NOMO-1 (cell line): ENCODE data around the gene SPATA31C1.
"Not testable (repeated sequence)": the region's sequence is repeated elsewhere in the genome, so short reads cannot be mapped to it uniquely, and the experiment has no call there.

Experiments
- DNase-seq, 2 experiments: peaks; one replicate each; lab custom pipeline; 2025; ENCODE audit not compliant: unreplicated experiment in 2 of 2; lab: John Stamatoyannopoulos, UW

The SPATA31C1 gene

DNA sequence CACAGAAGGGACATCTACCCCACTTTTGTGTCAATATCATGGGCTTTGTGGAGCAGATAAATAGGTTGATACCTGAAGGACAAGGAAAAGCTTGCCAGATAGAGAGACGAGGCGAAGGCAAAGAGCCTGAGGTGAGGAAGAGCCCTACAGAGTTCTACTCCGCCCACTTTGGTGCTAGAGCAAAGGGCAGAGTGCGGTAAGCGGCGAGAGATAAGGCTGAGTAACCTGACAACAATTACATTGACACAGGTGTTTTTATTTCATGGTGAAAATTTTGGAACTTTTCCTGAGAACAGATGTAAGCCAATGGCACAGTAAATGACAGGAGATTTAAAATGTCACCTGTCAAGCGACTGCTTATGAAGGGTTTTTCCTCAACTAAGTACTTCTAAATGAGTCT lies 16.7 kb downstream of the SPATA31C1 start:
- DNase-seq, result not testable (repeated sequence)

DNA sequence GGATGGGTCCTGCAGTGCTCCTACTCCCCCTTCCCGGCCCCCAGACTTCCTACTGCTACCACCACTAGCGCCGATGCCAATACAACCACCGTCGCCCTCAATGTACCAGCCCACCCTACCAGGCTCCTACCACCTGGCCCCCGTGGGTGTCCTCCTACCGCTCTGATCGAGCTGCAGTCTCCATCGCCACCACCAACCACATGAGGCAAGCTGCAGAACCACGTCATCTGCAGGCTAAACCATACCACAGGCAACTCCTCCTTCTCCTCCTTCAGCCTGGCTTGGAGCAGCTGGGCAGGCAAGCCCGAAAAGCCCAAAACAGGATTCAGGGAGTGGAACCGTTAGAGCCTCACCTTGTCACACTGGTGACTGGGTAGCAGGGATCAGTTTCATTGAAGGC lies 19.6 kb downstream of the SPATA31C1 start:
- not testable (repeated sequence) for DNase-seq

DNA sequence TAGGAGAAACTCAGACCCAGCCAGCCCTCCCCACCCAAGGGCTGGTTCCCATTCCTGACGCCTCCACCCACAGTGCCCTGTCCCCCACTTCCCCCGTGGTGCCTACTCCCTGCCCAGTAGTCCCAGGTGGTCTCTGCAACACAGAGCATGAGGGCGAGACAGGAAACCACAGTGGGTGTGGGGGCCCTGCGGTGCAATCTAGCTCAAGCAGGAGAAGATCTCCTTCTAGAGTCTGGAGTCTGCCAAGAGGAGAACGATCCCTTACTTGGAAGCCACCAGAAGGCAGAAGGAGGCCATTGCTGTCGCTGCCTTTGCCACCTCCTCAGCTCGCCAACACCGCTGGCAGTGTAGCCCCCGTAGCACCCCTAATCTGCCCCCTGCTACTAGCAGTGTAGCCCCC lies 20.2 kb downstream of the SPATA31C1 start:
- DNase-seq, result not testable (repeated sequence)

DNA sequence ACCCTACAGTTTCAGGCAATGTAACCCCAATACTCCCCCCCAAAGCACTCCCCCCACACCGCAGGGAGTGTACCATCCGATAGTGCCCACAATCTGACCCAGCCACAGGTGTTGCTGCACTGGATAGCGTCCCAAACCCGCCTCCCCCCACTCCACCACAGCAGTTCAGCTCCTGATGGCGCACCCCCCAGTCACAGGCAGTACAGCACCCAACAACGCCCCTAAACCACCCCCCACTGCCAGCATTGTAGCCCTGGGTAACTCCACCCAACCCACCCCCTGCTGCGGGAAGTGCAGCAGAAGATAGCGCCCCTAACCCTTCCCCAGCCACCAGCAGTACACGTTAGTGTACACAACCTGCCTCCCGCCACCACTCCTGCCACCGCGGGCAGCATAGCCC lies 20.6 kb downstream of the SPATA31C1 start:
- DNase-seq, result not testable (repeated sequence)

DNA sequence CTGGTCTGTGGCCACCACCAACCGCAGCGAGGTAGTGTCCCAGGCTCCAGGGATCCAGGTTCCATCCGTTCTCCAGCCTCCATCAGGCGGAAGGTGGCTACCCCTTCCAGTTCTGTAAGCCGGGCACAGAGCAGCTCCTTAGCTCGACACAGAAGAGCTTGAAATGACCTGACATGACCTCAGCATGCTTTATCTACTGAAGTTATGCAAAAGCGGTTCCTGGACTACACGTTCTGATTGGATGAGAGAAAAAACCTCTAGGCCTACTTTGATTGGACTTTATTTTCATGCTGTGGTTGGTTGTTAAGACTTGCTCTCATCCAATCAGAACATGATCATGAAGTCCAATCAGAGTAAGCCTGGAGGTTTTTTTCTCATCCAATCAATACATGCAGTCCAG lies 21.3 kb downstream of the SPATA31C1 start:
- DNase-seq, result not testable (repeated sequence)

DNA sequence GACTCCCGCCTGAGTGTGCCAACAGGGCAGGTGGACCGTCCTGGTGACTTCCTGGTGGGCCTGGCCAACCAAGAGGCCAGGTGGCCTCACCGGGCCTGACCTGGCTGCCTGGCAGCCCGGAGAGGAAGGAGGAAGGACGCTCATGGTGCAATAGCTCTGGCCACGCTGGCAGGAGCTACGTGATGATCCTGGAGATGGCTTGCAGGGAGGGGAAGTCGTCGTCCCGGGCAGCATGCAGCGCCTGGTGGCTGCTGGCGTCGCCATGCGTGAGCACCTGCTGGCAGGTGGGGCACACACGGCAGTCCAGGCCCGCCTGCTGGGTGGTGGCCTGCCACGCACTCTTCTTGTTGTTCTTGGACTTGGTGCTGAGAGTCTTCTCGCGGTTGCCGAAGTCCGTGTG lies 26.3 kb downstream of the SPATA31C1 start:
- DNase-seq, result no peak

DNA sequence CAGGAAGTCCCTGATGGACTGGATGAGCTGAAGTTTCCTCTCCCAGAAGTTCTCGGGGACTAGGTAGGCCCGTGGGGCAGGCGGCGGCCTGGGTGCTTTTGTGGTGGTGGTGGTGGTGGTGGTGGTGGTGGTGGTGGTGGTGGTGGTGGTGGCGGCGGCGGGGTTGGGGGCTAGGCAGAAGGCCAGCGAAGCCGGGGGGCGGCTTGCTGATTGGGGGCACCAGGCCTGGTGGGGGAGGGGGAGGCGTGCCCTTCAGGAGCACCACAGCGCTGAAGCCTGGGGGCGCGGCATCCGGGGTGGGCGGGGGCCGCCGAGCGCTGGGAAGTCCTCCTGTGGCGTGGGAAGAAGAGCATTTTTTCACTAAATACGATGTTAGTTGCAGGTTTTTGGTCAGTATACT lies 26.9 kb downstream of the SPATA31C1 start:
- DNase-seq, result no peak

DNA sequence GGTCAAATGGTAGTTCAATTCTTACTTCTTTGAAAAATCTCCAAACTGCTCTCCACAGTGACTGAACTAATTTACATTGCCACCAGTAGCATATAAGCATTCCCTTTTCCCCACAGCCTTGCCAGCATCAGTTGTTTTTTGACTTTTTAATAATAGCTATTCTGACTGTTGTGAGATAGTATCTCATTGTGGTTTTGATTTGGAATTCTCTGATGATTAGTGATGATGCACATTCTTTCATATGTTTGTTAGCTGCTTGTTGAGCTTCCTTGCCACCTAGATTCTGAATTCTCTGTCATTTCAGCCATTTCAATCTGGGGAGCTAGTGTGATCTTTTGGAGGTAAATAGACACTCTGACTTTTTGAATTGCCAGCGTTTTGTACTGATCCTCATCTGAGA lies 32.5 kb downstream of the SPATA31C1 start:
- no peak for DNase-seq

DNA sequence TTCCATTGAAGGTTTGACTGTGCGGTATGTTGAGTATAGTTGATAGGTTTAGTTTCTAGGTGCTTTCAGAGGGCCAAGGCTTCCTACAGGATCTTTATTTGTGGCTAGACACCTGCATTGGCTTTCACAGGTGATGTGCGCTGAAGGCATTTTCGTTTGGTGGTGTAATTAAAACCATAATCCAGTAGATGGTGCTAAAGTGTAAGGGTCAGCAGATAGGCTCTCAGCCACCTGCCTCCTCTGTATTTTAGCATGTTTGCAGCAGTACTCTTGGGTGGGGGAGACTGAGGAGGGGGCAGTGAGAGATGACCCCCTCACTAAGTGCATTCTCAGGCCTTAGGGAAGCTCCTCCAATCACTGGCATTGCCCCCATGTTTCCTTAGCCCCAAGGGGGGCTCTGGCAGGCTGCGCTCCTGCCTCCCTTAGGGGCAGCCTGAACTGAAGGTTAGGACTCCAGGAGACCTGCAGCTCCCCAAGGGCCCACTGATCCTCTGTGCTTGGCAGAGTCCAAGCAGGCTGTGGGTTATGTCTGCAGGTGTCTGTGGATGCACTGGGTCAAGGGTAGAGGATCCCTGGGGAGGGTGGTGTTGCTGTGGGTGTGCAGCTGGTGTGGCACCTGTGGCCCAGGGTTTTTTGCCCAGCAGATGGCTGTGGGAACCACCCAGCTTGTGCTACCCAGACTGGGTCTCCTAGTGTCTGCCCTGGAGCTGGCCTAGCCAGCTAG lies 33.2 kb downstream of the SPATA31C1 start:
- peak; percentile 18 to 21 for DNase-seq

DNA sequence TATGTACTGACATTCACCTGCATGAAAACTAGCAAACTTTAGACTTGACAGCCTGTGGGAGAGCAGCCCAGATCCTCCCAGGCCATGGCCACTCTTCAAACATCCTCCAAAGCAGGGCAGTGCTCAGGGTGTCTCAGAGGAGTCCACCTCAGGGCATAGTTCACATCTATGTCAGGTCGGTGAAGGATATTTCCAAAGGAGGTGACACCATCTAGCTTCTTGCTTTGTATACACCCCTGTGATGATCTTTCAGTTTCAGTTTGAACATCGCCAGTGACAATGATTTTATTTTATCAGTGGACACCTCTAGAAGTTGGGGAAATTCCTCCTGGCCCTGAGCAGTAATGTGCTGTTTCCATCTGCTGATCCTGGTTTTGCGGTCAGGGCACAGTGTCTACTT lies 36.5 kb downstream of the SPATA31C1 start:
- no peak for DNase-seq

DNA sequence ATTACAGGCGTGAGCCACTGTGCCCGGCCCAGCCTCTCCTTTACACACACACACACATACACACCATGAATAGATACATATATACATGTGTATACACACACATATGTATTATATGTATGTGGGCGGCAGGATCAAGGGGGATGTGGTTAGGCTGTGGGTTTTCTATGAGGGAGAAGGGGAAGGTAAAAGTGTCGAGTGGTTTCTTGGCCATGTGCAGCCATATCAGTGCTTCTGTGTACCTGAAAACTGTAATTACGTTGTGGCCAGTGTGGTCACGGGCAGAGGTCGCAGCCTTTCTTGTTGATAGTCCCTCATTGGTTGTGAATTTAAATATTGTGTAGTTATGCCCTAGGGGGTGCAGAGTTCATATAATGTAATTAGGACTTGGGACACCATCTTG lies 40.1 kb downstream of the SPATA31C1 start:
- DNase-seq, result no peak

DNA sequence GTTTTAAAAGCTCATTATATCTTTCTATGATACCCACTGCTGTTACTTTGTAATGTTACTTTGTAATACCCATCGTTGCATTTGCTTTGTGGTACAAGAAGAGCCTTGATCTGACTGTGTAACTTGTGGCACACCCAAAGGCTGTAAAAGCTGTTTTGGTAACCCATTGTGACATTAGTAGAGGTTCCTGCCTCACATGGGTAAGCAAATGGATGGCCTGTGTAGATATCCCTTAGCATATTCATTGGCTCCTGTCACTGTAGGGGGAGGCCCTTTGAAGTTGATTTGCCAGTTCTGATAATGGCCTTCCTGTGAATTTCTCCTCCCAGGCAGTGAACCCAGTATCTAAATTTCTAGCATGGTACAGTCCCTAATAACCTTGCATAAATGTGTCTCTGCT lies 40.8 kb downstream of the SPATA31C1 start:
- no peak for DNase-seq

DNA sequence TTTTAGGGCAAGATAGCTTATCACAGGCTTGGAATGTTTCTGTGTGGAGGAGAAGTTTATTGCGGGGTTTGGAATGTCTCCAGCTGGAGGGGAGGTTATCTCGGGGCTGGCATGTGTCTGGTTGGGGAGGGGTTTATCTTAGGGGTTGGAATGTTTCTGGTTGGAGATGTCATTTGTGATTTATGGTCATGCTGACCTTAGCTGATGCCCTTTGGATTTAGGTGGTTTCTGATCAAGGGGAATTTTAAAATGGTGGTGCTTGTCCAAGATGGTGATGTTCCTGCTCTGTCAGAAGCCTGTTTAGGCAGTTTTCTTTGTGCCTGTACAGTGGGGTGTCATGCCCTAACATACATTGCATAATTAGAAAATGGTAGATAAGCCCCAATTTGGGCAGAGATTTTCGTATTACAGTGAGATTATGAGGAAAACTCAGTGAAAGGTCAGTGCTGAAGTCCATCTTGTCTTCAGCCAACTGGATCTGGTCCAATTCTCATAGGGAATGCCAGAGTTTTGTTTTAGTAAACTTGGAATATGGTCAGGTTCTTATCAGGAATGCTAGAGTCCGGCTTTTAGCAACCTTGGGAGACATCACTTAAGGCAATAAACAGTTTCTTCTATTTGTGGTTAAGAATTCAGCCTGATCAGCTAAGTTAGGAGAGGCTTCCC lies 42.3 kb downstream of the SPATA31C1 start:
- no peak for DNase-seq

DNA sequence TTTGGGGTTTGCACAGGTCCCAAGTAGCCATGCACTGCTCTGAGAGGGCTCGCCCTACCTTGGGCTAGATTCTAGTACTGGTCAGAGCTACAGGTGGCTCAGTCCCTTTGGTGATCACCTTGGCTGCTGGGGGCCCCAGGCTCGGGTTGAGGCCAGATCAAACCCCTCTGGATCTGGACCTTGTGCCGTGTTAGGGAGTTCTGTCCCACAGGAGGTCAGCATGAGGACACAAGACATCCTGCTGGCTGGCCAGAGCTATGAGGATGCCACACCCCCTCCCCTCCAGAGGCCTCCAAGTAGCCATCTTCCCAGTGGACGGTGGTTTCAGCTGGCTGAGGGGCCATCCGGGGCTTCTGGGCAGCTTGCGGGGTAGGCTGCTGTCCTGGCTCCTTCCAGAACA lies 46.0 kb downstream of the SPATA31C1 start:
- DNase-seq, result no peak

DNA sequence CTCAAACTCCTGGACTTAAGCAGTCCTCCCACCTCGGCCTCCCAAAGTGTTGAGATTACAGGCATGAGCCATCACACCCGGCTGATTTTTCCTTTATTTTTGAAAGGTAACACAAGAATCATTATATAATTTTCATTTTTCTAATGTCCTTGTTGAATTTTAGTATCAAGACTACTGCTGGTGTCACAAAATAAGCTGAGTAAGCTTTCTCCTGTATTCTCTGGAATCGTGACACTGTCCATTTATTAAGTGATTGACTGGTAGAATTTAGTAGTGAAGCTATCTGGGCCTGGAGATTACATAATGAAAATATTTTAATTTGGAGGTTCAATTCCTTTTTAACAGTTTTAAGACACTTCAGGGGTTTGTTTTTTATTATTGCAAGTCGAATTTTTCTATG lies 47.1 kb downstream of the SPATA31C1 start:
- no peak for DNase-seq

DNA sequence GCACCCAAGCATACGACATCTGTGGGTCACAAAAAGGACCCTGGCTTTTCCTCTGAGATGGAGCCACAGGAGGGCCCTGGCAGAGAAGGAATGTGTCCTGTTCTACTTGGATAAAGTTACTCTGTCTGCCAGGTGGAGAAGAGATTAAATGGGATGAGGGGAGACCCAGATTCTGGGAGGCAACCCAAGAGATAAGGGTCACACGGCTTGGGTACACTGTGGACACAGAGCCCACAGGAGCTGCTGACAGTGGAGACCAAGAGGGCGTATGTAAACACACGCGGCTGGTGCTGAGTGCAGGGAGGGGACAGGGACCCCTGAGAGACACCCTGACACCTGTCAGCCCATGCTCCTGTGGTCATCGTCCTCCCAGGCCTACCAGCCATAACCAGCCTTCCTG lies 50.4 kb downstream of the SPATA31C1 start:
- no peak for DNase-seq

DNA sequence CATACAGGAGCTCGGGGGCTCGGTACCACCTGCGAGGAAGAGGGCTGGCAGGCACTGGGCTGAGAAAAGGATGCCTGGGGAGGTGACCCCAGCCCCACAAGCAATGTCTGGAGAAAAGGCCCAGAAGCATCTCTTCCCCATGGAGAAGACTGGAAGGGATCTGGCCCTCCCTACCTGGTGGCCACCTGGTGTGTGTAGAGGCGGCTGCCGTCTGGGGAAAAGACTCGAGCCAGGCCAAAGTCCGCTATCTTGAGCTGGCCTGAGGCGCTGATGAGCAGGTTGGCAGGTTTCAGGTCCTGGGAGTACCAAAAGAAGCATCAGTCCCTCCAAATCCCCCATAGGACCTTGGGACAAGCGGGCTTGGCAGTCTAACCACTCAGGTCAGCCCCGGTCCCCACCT lies 52.8 kb downstream of the SPATA31C1 start:
- DNase-seq, result no peak

DNA sequence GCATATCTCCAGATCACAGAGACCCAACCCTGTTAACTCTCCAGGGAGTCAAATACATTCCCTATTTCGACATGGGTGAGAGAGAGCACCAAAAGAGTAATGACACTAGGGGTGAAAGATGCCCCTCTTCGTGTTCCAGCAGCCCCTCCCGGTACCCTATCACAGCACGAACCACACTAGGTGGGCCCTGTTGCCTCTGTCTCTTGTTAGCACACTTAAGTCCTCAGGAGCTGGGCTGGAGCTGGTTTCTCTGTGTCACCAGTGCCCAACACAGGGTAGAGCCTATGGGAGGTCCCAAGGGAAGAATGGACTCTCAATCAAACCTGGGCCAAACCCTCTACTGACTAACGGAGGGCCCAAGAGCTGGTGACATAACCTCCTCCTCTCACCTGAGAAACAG lies 55.4 kb downstream of the SPATA31C1 start:
- no peak for DNase-seq
